HG03432 (cell line): ENCODE results near the gene CLSTN2.

Experiments used
- ATAC-seq: cut with Tn5 transposase; IDR thresholded peaks from one replicate; pipeline ENCODE4 v1.9.1; 2021; ENCODE audit warnings: mild to moderate bottlenecking, moderate library complexity; ENCODE audit not compliant: unreplicated experiment

CLSTN2 gene

DNA sequence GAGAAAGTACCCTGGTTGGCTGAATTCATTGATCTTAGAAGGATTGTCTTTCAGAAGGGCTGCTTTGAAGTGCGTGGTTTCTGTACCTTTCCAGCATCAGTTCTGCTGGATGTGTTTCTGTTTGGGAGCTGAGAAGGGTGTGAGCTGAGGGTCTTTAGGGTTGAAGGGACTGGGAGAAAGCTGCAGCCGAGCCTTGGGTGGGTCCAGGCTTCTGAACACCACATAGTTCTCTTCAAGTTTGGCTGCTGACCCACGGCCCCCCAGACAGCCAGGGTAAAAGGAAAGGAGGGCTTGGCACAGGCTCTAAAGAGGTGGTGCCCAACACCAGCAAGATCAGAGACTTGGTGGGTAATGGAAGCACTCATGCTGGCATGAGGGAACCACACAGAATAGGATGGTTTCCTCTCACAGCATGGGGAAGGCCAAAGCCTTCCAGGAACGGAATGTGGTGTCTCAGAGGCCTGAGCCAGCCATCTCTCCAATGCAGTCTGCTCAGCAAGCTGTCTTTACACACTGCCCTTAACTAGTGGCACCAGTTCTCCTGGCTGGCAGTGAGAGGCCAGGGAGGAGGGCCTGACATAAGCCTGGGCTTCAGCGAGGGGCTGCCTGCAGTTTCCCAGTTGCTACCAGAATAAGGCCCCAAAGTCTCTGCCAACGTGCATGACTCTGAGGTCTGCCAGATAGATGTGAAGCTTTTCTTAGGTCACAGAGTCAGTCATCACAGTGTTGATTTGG lies 503.9 kb downstream of the CLSTN2 start:
- ATAC-seq: no peak

DNA sequence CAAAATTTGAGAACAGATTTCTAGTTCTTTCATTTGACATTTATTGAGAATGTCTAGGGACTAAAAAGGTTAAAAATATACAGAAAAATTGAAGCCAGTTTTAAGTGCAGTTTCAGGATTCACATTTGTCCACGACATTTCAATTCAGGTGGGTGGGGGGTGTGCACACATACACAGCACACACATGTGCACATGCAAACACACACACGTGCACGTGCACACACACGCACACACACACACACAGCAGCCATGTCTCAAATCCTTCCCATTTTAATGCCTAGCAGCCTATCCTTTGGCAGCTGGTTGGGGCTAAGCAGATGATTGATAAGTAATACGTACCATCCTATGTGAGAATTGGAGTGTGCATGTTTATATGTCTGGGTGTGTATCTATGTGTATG lies 504.5 kb downstream of the CLSTN2 start:
- no peak for ATAC-seq

DNA sequence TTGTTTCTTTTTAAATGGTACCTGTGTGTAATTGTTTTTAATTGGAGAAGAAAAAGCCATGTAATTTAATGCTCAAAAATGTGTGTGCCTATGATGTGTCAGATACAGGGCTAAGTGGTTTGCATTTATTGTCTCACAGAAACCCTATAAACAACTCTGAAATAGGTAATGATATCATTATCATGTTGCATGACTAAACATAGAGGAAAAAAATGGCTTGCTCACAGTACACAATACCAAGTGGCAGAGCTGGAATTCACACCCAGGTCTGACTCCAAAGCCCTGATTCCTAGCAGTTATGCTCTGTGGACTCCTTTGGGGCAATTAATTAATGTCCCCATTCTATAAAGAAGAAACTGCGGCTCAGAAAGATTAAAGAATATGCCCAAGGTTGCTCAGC lies 505.5 kb downstream of the CLSTN2 start:
- no peak for ATAC-seq

DNA sequence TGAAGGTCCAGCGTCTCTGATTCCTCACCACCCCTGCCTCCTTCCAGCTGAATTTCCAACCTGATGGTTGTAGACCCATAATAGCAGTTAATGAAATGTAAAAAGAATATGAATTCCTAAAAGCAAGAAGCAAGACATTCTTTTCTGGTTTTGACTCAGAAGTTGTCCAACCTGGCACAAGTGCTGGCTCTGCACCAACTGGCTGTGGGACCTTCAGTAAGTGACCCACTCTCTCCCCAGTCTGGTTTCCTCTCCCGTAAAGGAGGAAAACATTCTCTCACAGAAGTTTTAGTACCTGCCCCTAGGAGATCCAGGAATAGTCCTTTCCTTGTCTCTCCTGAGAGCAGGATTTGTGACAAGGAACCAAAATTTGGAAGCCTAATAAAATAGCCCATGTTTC lies 506.0 kb downstream of the CLSTN2 start:
- ATAC-seq: no peak

DNA sequence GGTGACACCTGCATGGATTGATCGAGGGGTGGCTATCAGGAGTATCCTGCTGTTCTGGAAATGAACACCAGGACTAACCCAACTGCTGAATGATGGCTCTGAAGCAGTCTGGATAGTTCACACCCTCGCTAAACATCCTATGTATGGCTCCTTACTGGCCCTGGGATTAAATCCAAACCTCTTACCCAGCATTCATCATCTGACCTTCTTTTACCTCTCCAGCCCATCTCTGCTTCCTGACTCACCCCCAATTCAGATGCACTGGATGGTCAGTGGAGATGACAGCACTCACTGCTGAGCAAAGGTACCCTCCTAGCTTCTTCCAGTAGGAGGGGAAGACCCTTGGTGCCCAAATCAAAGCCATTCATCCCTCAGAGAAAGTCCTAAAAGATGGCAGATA lies 507.6 kb downstream of the CLSTN2 start:
- no peak for ATAC-seq

DNA sequence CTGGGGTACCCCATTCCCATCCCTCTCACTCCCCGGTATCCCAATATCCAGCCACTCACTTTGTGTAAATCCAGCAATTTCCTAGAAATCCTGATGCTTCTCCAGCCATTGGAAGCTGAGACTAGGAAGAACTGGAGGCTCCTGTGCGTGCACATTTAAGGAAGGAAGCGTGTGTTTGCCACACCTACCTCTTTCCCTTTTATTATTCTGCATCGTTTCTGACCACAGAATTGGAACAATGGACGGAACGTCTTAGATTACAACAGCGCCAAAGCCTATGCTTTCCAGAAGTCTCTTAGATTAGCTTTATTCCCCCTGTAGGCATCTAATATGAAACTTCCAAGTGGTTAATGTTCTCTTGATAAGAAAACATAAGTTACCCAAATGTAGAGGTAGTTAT lies 508.1 kb downstream of the CLSTN2 start:
- ATAC-seq: no peak

DNA sequence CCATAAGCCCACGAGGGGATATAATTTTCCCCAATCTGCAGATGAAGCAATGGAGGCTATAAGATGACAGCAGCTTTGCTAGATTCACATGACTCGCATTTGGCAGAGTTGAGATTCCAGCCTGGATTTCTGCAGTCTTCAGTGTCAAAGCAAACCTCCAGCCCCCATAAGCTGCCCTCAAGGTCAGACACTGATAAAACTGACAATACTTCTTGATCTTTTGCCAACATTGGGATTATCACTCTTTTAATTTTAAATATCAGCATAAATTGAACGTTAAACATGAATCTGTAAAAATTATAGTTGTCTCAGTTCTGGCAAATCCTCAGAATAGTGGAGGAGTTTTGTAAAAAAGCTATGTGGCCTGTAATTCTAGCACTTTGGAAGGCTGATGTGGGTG lies 508.8 kb downstream of the CLSTN2 start:
- no peak for ATAC-seq

DNA sequence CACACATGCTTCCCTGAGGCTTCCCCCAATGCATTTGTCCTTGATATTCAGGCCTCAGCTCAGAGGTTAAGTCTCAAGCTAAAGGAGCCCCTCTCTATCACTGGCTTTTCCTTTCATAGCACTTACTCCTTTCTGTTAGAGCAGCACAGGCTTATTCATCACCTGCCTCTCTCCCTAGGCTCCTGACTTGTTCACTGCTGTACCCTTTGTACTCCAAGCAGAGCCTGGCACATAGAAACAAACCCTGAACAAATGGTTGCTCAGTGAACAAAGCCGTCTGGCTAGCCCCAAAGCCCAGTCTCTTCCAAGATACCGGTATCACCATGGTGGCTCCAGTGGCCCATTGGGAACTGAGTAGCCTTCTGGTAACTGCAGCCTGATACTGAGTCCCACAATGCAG lies 511.7 kb downstream of the CLSTN2 start:
- ATAC-seq: no peak

DNA sequence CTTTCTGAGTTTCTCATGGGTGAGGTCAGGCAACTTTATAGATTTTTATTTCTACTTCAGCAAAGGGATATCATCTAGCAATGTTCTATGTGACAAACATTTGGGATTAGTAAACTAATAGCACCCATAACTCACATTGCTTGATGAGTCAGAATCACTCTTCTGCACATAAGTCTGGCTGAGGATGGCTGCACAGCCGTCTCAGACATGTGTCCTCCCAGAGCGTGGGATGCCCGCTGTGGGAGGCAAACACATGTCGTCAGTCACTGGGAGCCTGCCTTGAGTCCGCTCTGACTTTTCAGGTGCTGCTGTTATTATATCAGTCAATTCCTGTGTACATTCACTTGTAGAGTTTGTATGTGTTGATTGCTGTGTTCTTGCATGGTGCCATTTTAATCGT lies 512.2 kb downstream of the CLSTN2 start:
- ATAC-seq: no peak

DNA sequence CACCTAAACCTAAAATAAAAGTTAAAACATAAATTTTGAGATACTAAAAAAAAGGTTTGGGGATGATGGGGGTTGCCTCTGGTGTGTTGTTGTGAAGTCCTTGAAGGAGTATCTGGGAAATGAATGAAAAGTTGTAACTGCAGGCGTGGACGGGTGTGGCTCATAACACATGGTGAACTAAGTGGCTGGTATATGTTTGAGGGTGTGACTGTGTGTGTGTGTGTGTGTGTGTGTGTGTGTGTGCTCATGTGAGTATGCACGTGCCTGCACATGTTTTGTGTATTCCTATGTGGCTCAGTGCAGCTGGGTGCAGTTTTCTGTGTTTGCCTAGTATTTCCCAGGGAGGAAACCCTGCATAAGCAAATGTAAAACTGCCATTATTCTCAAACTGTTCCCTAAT lies 513.0 kb downstream of the CLSTN2 start:
- no peak for ATAC-seq

DNA sequence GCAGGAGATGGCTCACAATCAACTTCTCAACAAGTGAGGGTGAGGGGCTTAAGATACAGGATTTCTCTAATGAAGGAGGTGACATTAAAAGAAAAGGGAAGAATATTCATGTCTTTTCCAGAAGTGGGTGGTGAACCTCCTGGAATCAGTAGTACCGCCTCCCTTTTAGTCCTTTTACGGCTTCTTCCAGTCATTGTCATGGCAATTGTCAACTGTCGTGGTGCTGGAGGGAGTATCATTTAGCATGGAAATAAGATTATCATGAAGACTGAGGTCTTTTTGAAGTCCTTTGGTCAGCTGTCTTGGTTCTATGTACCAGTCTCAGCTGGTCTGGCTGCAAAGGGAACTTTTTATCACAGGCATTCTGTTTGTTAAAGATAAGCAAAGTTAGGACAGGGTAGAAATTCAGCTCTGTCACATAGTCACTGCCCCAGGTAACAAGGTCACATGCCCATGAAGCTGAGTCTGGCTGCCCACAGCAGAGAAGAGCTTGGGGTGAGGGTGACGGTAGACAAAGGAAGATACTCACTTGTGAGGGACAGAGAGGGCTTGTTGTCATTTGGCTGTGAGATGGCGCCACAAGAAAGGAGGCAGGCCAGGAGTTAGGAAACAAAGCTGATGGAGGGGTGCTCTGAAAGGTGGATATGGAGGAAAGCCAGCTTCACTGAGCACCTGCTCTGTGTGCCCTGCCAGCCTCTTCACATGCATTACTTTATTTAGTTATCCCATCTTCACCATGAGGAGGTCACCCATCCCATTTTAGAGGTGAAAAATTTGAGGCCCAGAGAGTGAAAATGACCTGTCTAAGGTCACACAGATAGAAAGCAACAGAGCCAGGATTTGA lies 514.6 kb downstream of the CLSTN2 start:
- ATAC-seq: no peak

DNA sequence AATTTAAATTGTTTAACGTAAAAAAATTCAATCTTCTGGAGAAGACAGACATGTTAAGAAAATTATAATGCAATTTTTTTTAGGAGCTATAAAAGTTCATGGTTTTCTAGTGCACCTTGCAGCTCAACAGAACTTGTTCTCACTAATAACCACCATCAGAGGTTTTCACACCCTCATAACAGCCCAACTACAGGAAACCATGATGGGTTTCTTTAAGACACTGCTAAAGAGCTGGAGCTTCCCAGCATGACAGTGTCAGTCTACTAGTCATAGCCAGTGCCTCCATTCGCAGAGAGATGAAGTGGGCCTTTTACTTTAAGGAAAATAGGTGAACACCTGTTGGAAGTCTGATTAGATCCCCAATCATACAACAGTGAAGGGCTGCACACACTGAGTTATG lies 518.8 kb downstream of the CLSTN2 start:
- no peak for ATAC-seq

DNA sequence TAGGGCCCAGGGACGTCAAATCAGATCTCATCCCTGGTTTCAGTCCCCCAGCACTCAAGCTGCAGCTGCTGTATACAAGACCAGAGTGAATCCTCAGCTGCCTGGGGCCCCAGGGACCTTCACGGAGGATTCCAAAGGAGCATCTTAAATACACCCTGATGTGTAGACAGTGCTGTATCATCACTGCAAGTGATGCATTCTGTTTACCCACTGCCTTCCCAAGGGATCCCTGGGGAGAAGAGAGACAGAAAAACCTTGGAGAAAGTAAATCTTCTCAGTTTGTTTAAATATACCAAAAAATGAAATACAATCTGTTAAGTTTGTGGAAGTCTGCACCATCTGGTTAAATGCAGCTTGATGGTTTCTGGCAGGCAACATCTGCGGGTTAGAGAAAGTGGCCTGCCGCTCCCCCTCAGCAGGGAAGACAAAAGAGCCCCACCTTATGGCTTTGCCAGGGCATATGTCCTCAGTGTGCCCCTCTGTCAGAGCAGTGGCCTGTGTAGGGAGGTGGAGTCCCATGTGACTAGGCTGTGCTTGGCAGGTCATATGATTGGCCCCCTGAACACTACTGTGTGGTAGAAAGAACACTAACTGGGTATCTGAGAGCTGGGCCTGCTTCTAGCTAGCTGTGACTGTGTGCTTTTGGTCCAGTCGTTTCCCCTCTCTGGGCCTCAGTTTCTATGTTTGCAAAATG lies 520.7 kb downstream of the CLSTN2 start:
- ATAC-seq: no peak

DNA sequence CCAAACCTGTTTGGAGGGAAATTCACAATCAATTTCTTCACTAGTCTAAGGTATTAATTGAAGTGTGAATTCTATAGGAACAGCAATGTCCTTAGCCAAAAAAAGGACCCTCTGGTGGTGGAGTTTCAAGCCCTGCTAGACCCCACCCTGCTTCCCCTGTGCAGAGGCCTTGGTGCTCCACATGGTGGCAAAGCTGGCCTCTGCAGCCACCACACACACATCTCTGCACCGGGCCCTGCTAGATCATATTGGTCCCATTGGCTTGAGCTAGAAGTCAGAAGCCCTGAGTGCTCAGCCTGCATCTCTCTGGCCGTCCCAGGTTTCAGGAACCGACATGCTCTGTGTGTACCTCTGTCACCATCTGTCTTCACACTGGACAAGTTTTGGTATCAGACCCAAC lies 522.0 kb downstream of the CLSTN2 start:
- no peak for ATAC-seq

DNA sequence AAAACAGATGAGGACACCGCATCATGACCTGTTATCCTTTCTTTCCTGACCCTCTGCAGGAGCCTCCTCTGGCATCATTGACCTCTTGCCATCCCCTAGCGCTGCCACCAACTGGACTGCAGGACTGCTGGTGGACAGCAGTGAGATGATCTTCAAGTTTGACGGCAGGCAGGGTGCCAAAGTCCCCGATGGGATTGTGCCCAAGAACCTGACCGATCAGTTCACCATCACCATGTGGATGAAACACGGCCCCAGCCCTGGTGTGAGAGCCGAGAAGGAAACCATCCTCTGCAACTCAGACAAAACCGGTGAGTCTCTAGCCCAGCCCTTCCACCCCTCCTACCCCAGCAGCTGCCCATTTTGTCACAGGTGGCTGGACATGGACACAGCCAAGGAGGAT lies 524.5 kb downstream of the CLSTN2 start:
- no peak for ATAC-seq

DNA sequence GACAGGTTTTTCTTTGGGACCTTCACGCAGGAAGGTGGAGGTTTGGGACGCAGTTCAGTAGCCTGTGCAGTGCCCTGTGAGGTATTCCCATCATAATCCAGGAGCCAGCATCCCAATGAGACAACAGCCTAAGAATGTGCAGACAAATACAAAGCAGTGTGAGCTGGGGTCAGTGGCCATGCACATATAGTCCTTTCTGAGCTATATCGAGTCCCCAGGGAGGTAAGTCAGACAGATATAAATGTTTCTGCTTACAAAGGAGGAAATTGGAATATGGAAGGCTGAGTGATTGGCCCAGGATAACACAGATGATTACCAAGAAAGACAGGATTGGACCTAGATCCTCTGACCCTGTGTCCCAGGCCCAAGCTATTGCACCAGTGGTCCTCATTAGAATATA lies 526.3 kb downstream of the CLSTN2 start:
- ATAC-seq: no peak

DNA sequence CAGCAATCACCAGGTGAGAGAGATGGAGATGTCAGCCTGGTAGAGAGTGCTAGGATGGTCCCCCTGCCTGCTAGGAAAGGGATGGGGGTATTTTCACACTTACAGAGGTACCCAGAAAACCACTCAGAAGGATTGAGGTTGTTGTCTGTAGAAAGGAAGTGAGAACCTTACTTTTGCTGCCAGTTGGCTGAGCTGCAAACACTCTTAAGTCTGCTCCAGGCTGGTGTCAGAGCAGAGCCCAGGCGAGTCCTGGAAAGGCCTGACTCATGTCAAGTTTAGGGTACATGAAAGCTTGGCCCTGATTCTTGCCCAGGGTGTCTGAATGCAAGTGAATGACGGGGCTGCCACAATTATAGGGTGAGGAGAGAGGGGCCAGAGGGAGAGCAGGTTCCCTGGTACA lies 528.4 kb downstream of the CLSTN2 start:
- no peak for ATAC-seq

DNA sequence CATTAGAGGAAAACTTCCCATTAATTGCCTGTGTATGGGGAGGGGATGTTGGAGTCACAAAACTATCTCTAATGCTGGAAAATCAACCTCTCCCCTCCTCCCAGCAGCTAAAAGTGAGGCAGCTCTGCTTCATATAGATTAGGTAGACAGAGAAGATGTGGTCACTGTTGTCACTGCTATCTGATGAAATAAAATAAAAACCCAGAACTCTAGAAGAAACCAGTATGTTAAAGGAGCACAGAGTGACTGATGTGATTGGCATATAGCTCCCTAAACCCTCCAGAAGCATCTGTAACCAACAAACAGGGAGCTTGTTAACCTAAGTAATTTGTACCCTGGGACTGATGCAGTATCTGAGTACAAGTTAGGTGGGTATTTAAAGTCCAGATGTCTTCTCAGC lies 531.0 kb downstream of the CLSTN2 start:
- no peak for ATAC-seq

DNA sequence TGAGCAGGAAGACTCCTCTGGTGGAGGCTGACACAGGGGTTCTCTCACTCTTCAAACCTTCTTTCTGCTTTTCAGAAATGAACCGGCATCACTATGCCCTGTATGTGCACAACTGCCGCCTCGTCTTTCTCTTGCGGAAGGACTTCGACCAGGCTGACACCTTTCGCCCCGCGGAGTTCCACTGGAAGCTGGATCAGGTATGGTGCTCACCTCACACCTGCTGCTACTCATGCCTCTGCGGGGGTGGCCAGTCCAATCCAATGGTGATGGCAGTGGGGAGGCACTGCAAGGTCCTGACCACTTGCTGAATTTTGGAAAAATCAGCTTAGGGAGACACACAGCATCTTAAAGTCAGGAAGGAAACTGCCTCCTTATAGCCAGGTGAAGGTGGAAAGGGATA lies 531.5 kb downstream of the CLSTN2 start:
- no peak for ATAC-seq

DNA sequence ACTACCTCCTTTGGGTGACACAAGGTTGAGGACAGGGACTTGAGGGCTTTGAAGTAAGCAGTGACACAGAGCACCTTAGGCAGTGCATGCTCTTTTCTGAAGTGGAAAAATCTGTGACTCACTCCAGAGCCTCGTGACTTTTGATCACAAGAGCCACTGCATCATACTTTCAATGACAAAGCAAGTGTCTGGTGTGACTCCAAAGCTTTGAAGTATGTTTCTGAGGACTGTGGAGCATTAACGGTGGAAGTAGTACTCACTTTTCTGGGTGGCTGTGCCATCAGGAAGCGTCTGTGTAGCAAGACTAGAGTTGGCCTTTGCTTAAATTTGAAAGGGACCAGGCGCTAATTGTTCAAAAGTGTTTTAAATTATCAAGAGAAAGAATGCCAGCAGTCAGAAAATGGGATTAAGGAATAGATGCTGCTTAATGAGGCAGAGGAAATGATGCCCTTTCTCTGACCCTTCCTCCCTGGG lies 532.2 kb downstream of the CLSTN2 start:
- ATAC-seq: no peak

DNA sequence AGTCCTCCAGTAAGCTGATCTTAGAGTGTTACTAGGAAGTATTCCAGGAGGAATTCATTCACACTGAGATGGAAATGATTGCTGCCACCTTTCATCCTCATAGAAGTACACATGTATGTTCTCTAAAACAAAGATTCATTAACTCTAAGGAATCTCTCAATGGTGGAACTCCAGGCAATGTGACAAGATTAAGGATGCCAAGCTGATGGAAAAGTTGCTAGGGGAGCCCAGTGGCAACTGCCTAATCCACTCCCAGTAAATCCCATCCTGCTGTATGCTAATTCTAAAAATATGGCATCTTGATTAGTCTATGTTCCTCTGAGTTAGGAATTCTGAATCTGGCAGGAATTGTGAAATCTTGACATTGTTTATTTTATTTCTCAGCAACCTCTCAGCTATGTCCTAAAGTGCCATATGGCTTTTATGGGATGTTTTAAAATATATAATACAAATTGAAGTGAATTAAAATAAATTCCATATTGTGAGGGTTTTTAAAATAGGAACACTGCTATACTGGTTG lies 532.9 kb downstream of the CLSTN2 start:
- ATAC-seq: no peak

DNA sequence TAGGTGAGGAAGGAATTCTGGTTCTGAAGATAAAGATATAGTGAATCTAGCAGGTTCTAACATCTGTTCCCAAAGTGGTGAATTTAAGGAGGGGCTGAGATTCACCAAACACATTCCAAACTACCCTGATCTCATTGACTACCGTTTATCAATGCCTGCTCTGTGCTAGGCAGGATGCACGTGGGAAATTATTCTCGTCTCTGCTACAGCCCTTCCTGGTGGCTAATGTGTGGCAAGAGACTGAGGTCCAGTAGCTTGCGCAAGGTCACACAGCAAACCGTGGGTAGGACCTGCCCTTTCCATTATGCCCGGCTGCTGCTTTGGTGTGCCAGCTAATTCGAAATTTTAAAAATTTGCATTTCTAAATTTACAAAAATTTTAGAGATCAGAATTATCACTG lies 533.4 kb downstream of the CLSTN2 start:
- ATAC-seq: no peak
